ENCODE measurements around the gene MEGF9.
"Not testable (repeated sequence)": the region's sequence is repeated elsewhere in the genome, so short reads cannot be mapped to it uniquely, and the experiment has no call there.

Gene MEGF9

GRCh38 chr9:120652934-120653333 is 61.3 kb downstream of the MEGF9 start:
- DNase-seq (ENCODE audit: low spot score): no peak
- H3K4me3 ChIP-seq: no peak overlapping the region
- no peak overlapping the region for H3K27ac ChIP-seq
- no peak for TF ChIP-seq CTCF (IDR thresholded peaks at IDR 0.05)

DNA sequence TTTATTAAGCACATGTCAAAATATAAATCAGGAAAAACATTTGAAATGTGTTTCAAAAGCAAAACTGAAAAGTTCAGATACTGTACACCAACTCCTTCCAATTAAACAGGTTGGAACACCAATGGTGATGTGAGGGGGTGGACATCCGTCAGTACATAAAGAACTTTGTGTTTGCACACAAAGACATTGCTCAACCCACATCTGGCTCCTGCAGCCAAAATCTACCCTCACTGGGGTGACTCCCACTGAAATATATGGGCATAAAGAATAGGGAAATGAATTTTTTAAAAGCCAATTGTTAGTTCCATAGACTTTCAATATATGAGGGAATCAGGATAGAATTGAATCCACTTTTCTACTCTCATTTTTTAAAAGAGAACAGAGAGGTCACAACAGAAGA is 63.9 kb downstream of the MEGF9 start:
- TF ChIP-seq CTCF (IDR thresholded peaks at IDR 0.05): no peak
- Histone ChIP-seq H3K27ac (no peak overlapping the region), H3K4me3 (no peak overlapping the region)
- DNase-seq (ENCODE audit: low spot score): no peak

- DNase-seq (ENCODE audit: low spot score): no peak
- Histone ChIP-seq H3K27ac (no peak overlapping the region), H3K4me3 (no peak overlapping the region)
- TF ChIP-seq CTCF (IDR thresholded peaks at IDR 0.05): no peak
Observed at GRCh38 chr9:120648581-120649197, 65.6 kb downstream of the MEGF9 start.

GRCh38 chr9:120646948-120647347 is 67.3 kb downstream of the MEGF9 start:
- no peak for DNase-seq (ENCODE audit: low spot score)
- Histone ChIP-seq H3K4me3 (no peak overlapping the region), H3K27ac (no peak overlapping the region)
- no peak for TF ChIP-seq CTCF (IDR thresholded peaks at IDR 0.05)

GRCh38 chr9:120645760-120646159 is 68.5 kb downstream of the MEGF9 start:
- H3K27ac ChIP-seq: no peak overlapping the region
- TF ChIP-seq CTCF (IDR thresholded peaks at IDR 0.05): no peak

DNA sequence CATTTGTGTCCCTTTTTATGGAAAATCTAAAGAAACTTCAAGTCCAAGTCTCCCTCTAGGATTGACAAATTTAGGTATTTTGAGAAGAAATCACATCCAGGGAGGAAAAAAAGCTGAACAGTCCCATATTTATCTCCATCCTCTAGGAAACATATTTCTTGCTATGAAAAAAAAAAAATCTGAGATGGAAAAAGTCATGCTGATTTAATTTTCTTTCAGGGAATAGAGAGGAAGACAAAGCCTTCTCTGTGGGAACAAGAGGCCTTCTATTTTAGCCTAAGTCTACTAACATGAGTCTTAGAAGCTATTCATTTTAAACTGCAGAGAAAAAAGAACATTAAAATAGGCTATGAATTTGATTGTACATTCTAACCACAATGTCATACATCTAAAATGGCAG is 71.2 kb downstream of the MEGF9 start:
- TF ChIP-seq CTCF (IDR thresholded peaks at IDR 0.05): no peak
- Histone ChIP-seq H3K4me3 (no peak overlapping the region), H3K27ac (no peak overlapping the region)
- no peak for DNase-seq (ENCODE audit: low spot score)

More at GRCh38 chr9:120645760-120646159, 68.5 kb downstream of the MEGF9 start:
- no peak overlapping the region for H3K4me3 ChIP-seq
- DNase-seq (ENCODE audit: low spot score): no peak

DNA sequence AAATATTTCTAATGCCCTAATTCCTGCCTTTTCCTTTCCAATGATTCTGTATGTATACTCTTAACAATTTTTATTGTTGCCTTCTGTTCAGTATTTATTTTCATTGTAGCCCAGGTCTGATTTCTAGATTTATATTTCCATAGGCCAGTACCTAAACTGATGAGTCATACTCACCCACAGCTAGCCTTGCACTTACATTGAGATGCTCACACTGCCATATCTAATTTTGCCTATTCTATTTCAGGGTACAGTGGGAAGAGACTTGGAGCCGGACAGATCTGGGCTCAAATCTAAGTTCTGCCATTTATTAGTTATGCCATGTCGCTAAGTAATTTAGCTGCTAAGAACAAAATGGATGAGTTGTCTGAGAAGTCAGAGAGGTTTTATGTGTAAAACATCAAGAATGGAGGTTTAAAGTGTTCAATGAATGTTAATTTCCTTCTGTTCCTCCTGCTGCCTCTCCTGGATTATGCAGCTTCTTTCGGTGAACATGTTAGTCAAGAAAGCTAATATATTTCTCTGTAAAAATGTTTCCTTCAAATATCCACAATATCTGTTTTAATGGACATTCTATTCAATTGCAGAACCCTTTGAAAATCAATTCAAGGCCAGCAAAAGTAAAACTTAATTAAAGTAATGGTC is 72.0 kb downstream of the MEGF9 start:
- no peak overlapping the region for H3K27ac ChIP-seq
- TF ChIP-seq CTCF (IDR thresholded peaks at IDR 0.05): no peak
- H3K4me3 ChIP-seq: no peak overlapping the region
- no peak for DNase-seq (ENCODE audit: low spot score)

DNA sequence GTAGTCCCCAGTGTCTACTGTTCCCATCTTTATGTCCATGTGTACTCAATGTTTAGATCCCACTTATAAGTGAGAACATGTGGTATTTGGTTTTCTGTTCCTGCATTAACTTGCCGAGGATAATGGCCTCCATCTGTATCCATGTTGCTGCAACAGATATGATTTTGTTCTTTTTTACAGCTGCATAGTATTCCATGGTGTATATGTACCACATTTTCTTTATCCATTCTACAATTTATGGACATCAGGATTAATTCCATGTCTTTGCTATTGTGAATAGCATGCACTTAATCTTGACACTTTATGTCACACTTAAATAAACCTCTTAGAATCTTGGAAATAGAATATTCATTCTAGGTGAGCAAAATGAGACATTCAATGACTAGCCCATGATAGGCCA is 73.4 kb downstream of the MEGF9 start:
- H3K4me3 ChIP-seq; DNase-seq (ENCODE audit: low spot score); H3K27ac ChIP-seq: not testable (repeated sequence)
